Kidney glomerular epithelial cell (primary cell): ENCODE data around the gene ATAD3A.
"Not testable (repeated sequence)": the region's sequence is repeated elsewhere in the genome, so short reads cannot be mapped to it uniquely, and the experiment has no call there.

Experiments
- DNase-seq: peaks from one replicate; lab custom pipeline; 2025; lab: John Stamatoyannopoulos, UW

ATAD3A gene

GRCh38 chr1:1556505-1556904, 44.5 kb downstream of the ATAD3A start:
- no peak for DNase-seq

- DNase-seq: not testable (repeated sequence)
Measured at GRCh38 chr1:1556961-1557360, 45.0 kb downstream of the ATAD3A start.

GRCh38 chr1:1557688-1558087, 45.7 kb downstream of the ATAD3A start:
- DNase-seq: not testable (repeated sequence)

GRCh38 chr1:1558591-1558990, 46.6 kb downstream of the ATAD3A start:
- no peak for DNase-seq

GRCh38 chr1:1559066-1559465, 47.1 kb downstream of the ATAD3A start:
- no peak for DNase-seq

GRCh38 chr1:1560178-1560577, 48.2 kb downstream of the ATAD3A start:
- DNase-seq: no peak

GRCh38 chr1:1561801-1562470, 50.0 kb downstream of the ATAD3A start:
- DNase-seq: no peak

GRCh38 chr1:1562556-1563195, 50.7 kb downstream of the ATAD3A start:
- DNase-seq: no peak

GRCh38 chr1:1563688-1564087, 51.7 kb downstream of the ATAD3A start:
- DNase-seq: no peak

GRCh38 chr1:1564268-1564667, 52.3 kb downstream of the ATAD3A start:
- DNase-seq: no peak

- no peak for DNase-seq
Measured at GRCh38 chr1:1565340-1565739, 53.4 kb downstream of the ATAD3A start.

GRCh38 chr1:1567152-1567875, 55.4 kb downstream of the ATAD3A start:
- no peak for DNase-seq

GRCh38 chr1:1567891-1568291, 55.9 kb downstream of the ATAD3A start:
- no peak for DNase-seq

GRCh38 chr1:1569341-1569740, 57.4 kb downstream of the ATAD3A start:
- no peak for DNase-seq

GRCh38 chr1:1573843-1574720, 62.1 kb downstream of the ATAD3A start:
- DNase-seq: peak; percentile 50

- peak; percentile 75 for DNase-seq
Measured at GRCh38 chr1:1574721-1575537, 63.0 kb downstream of the ATAD3A start, which contains the start of gene SSU72. TSS of gene SSU72 (minus strand) at chr1:1574863. CDS start at chr1:1574557, 306 bp downstream.

- DNase-seq: no peak
Measured at GRCh38 chr1:1577367-1578011, 65.5 kb downstream of the ATAD3A start.

- no peak for DNase-seq
Measured at GRCh38 chr1:1578371-1578940, 66.5 kb downstream of the ATAD3A start.

- DNase-seq: no peak
Measured at GRCh38 chr1:1582585-1583346, 70.8 kb downstream of the ATAD3A start.
